ENCODE measurements around the gene PMPCA. TPM values are rescaled to one million over a fixed set of nuclear protein-coding genes. Genes with fewer than 3 reads are reported as not detected.

The PMPCA gene
- total and polyA plus RNA-seq, 2 of the 13 experiments (the other 11 are each of a cell fraction or from before 2014, with no cell fraction given), result 70.2 to 88.4 TPM

- TF ChIP-seq ZNF710 (CRISPR knock-in tag; IDR thresholded peaks at IDR 0.05; ENCODE audit: borderline replicate concordance), result no peak
- TF ChIP-seq ZNF770 (CRISPR knock-in tag; IDR thresholded peaks at IDR 0.05), result no peak
- no peak for TF ChIP-seq ZNF142 (CRISPR knock-in tag; IDR thresholded peaks at IDR 0.05)
- TF ChIP-seq ZNF407 (CRISPR knock-in tag; IDR thresholded peaks at IDR 0.05; ENCODE audit: not compliant biosample characterization), result peak; percentile 50
- peak; percentile 66 for TF ChIP-seq ZNF768 (CRISPR knock-in tag; IDR thresholded peaks at IDR 0.05)
- TF ChIP-seq KMT2B (CRISPR knock-in tag; IDR thresholded peaks at IDR 0.05), result peak; percentile 95
- 0 out of 2 replicates have a peak, but pooled peaks have one; percentile 10 for TF ChIP-seq HNRNPL (IDR thresholded peaks at IDR 0.05; ENCODE audit: low read depth, low read length)
- TF ChIP-seq ZNF282 (IDR thresholded peaks at IDR 0.05; ENCODE audit: partially characterized antibody), result no peak
- TF ChIP-seq ZFP36L2 (CRISPR knock-in tag; IDR thresholded peaks at IDR 0.05), result no peak
Observed at GRCh38 chr9:136410500-136411287, at the start of gene PMPCA, which contains the start of gene ENTR1 (continued).

Data from HepG2 (cell line).